ENCODE data around the gene CMBL.
"Not testable (repeated sequence)": the region's sequence is repeated elsewhere in the genome, so short reads cannot be mapped to it uniquely, and the experiment has no call there.

Gene CMBL

GRCh38 chr5:10275991-10276390 is 31.7 kb downstream of the CMBL start:
- Histone ChIP-seq H3K9ac (ENCODE audit: low read length) (no peak overlapping the region), H3K27ac (ENCODE audit: low read depth, low read length) (no peak overlapping the region), H2BK120ac (ENCODE audit: low read depth, low read length) (no peak overlapping the region), H3K27me3 (ENCODE audit: insufficient read depth, low read length, poor library complexity) (no peaks in the 10 kb centered on the region), H3K4me2 (ENCODE audit: low read length) (no peak overlapping the region), H3K56ac (ENCODE audit: low read length) (peak overlapping the region; percentile 10), H3K23ac (ENCODE audit: low read length) (no peak overlapping the region), H3K4me1 (ENCODE audit: control insufficient read depth, low read depth, low read length) (peaks cover 7% of the 10 kb centered on the region), H3K79me1 (ENCODE audit: low read length) (no peaks in the 10 kb centered on the region), H2BK15ac (replicated peaks; ENCODE audit: low read depth) (no peak overlapping the region), H4K8ac (ENCODE audit: low read depth, low read length) (no peak overlapping the region), H4K5ac (ENCODE audit: low read length) (peak overlapping the region; percentile 33), H3K4ac (ENCODE audit: low read depth, low read length) (no peak overlapping the region), H3K79me2 (ENCODE audit: control insufficient read depth, insufficient read depth, low read length) (no peaks in the 10 kb centered on the region), H3K18ac (ENCODE audit: low read length) (no peak overlapping the region), H3K4me3 (ENCODE audit: low read length) (no peak overlapping the region), H3K36me3 (ENCODE audit: control insufficient read depth, insufficient read depth, low read length) (no peaks in the 10 kb centered on the region), H2AK5ac (ENCODE audit: low read length) (no peak overlapping the region), H2BK5ac (ENCODE audit: low read length) (no peak overlapping the region)
- DNase-seq, result no peak
- no CpG with 5 or more reads among the region's 9 CpGs for WGBS (ENCODE audit: extremely low coverage, insufficient coverage, low lambda C conversion rate)

GRCh38 chr5:10275460-10275859 is 32.2 kb downstream of the CMBL start:
- H3K79me1 ChIP-seq (ENCODE audit: low read length), result no peaks in the 10 kb centered on the region
- peak overlapping the region; percentile 19 for H3K9ac ChIP-seq (ENCODE audit: low read length)
- DNase-seq, result no peak
- no peak overlapping the region for H2BK5ac ChIP-seq (ENCODE audit: low read length)
- H3K4me3 ChIP-seq (ENCODE audit: low read length), result no peak overlapping the region
- H3K27ac ChIP-seq (ENCODE audit: low read depth, low read length), result no peak overlapping the region
- no CpG with 5 or more reads among the region's 10 CpGs for WGBS (ENCODE audit: extremely low coverage, insufficient coverage, low lambda C conversion rate)
- no peak overlapping the region for H3K4me2 ChIP-seq (ENCODE audit: low read length)
- no peak overlapping the region for H4K5ac ChIP-seq (ENCODE audit: low read length)
- H2BK15ac ChIP-seq (replicated peaks; ENCODE audit: low read depth), result no peak overlapping the region
- no peak overlapping the region for H3K4ac ChIP-seq (ENCODE audit: low read depth, low read length)
- no peak overlapping the region for H2AK5ac ChIP-seq (ENCODE audit: low read length)
- no peak overlapping the region for H3K23ac ChIP-seq (ENCODE audit: low read length)
- no peaks in the 10 kb centered on the region for H3K79me2 ChIP-seq (ENCODE audit: control insufficient read depth, insufficient read depth, low read length)
- H3K18ac ChIP-seq (ENCODE audit: low read length), result no peak overlapping the region
- no peaks in the 10 kb centered on the region for H3K27me3 ChIP-seq (ENCODE audit: insufficient read depth, low read length, poor library complexity)
- H3K4me1 ChIP-seq (ENCODE audit: control insufficient read depth, low read depth, low read length), result peaks cover 9% of the 10 kb centered on the region
- no peaks in the 10 kb centered on the region for H3K36me3 ChIP-seq (ENCODE audit: control insufficient read depth, insufficient read depth, low read length)
- H4K8ac ChIP-seq (ENCODE audit: low read depth, low read length), result no peak overlapping the region
- H2BK120ac ChIP-seq (ENCODE audit: low read depth, low read length), result no peak overlapping the region
- H3K56ac ChIP-seq (ENCODE audit: low read length), result peak overlapping the region; percentile 68

GRCh38 chr5:10272875-10273209 is 34.9 kb downstream of the CMBL start:
- H3K79me2 ChIP-seq (ENCODE audit: control insufficient read depth, insufficient read depth, low read length); H2BK120ac ChIP-seq (ENCODE audit: low read depth, low read length); H3K23ac ChIP-seq (ENCODE audit: low read length); H3K79me1 ChIP-seq (ENCODE audit: low read length); H3K9ac ChIP-seq (ENCODE audit: low read length); H3K4me2 ChIP-seq (ENCODE audit: low read length); H3K18ac ChIP-seq (ENCODE audit: low read length); H2AK5ac ChIP-seq (ENCODE audit: low read length); H3K27ac ChIP-seq (ENCODE audit: low read depth, low read length); H3K27me3 ChIP-seq (ENCODE audit: insufficient read depth, low read length, poor library complexity); H3K36me3 ChIP-seq (ENCODE audit: control insufficient read depth, insufficient read depth, low read length); H2BK15ac ChIP-seq (replicated peaks; ENCODE audit: low read depth); H4K5ac ChIP-seq (ENCODE audit: low read length); DNase-seq; H3K4me1 ChIP-seq (ENCODE audit: control insufficient read depth, low read depth, low read length); H3K56ac ChIP-seq (ENCODE audit: low read length); H3K4me3 ChIP-seq (ENCODE audit: low read length); H3K4ac ChIP-seq (ENCODE audit: low read depth, low read length); H2BK5ac ChIP-seq (ENCODE audit: low read length); H4K8ac ChIP-seq (ENCODE audit: low read depth, low read length): not testable (repeated sequence)
- no CpG with 5 or more reads among the region's 6 CpGs for WGBS (ENCODE audit: extremely low coverage, insufficient coverage, low lambda C conversion rate)

- H2BK5ac ChIP-seq (ENCODE audit: low read length), result no peak overlapping the region
- no peak overlapping the region for H3K4me3 ChIP-seq (ENCODE audit: low read length)
- no peak overlapping the region for H3K56ac ChIP-seq (ENCODE audit: low read length)
- H3K18ac ChIP-seq (ENCODE audit: low read length), result no peak overlapping the region
- H3K27ac ChIP-seq (ENCODE audit: low read depth, low read length), result no peak overlapping the region
- no peak overlapping the region for H3K23ac ChIP-seq (ENCODE audit: low read length)
- H2BK15ac ChIP-seq (replicated peaks; ENCODE audit: low read depth), result no peak overlapping the region
- H3K36me3 ChIP-seq (ENCODE audit: control insufficient read depth, insufficient read depth, low read length), result no peaks in the 10 kb centered on the region
- peaks cover 9% of the 10 kb centered on the region for H3K4me1 ChIP-seq (ENCODE audit: control insufficient read depth, low read depth, low read length)
- H4K8ac ChIP-seq (ENCODE audit: low read depth, low read length), result no peak overlapping the region
- H4K5ac ChIP-seq (ENCODE audit: low read length), result no peak overlapping the region
- no peak overlapping the region for H2AK5ac ChIP-seq (ENCODE audit: low read length)
- no peak for DNase-seq
- H3K79me2 ChIP-seq (ENCODE audit: control insufficient read depth, insufficient read depth, low read length), result no peaks in the 10 kb centered on the region
- H3K4ac ChIP-seq (ENCODE audit: low read depth, low read length), result no peak overlapping the region
- no peaks in the 10 kb centered on the region for H3K27me3 ChIP-seq (ENCODE audit: insufficient read depth, low read length, poor library complexity)
- no peaks in the 10 kb centered on the region for H3K79me1 ChIP-seq (ENCODE audit: low read length)
- no peak overlapping the region for H3K9ac ChIP-seq (ENCODE audit: low read length)
- H3K4me2 ChIP-seq (ENCODE audit: low read length), result no peak overlapping the region
- H2BK120ac ChIP-seq (ENCODE audit: low read depth, low read length), result no peak overlapping the region
- no CpG with 5 or more reads among the region's 9 CpGs for WGBS (ENCODE audit: extremely low coverage, insufficient coverage, low lambda C conversion rate)
Measured at GRCh38 chr5:10272053-10272874, 35.4 kb downstream of the CMBL start.

GRCh38 chr5:10268100-10268499 is 39.6 kb downstream of the CMBL start:
- no peak overlapping the region for H3K9ac ChIP-seq (ENCODE audit: low read length)
- no peak overlapping the region for H4K5ac ChIP-seq (ENCODE audit: low read length)
- WGBS (ENCODE audit: extremely low coverage, insufficient coverage, low lambda C conversion rate), result no CpG with 5 or more reads among the region's 10 CpGs
- no peak overlapping the region for H2BK5ac ChIP-seq (ENCODE audit: low read length)
- H4K8ac ChIP-seq (ENCODE audit: low read depth, low read length), result no peak overlapping the region
- H3K4ac ChIP-seq (ENCODE audit: low read depth, low read length), result no peak overlapping the region
- no peak overlapping the region for H2AK5ac ChIP-seq (ENCODE audit: low read length)
- H3K4me3 ChIP-seq (ENCODE audit: low read length), result no peak overlapping the region
- H3K79me2 ChIP-seq (ENCODE audit: control insufficient read depth, insufficient read depth, low read length), result no peaks in the 10 kb centered on the region
- H3K27ac ChIP-seq (ENCODE audit: low read depth, low read length), result no peak overlapping the region
- no peak overlapping the region for H3K4me2 ChIP-seq (ENCODE audit: low read length)
- H3K18ac ChIP-seq (ENCODE audit: low read length), result no peak overlapping the region
- no peaks in the 10 kb centered on the region for H3K79me1 ChIP-seq (ENCODE audit: low read length)
- H2BK120ac ChIP-seq (ENCODE audit: low read depth, low read length), result no peak overlapping the region
- no peak overlapping the region for H3K23ac ChIP-seq (ENCODE audit: low read length)
- H3K36me3 ChIP-seq (ENCODE audit: control insufficient read depth, insufficient read depth, low read length), result peaks cover 8% of the 10 kb centered on the region
- no peak overlapping the region for H2BK15ac ChIP-seq (replicated peaks; ENCODE audit: low read depth)
- H3K27me3 ChIP-seq (ENCODE audit: insufficient read depth, low read length, poor library complexity), result no peaks in the 10 kb centered on the region
- H3K4me1 ChIP-seq (ENCODE audit: control insufficient read depth, low read depth, low read length), result peaks cover 2% of the 10 kb centered on the region
- no peak for DNase-seq
- no peak overlapping the region for H3K56ac ChIP-seq (ENCODE audit: low read length)

GRCh38 chr5:10266839-10267238 is 40.9 kb downstream of the CMBL start:
- Histone ChIP-seq H3K27ac (ENCODE audit: low read depth, low read length) (no peak overlapping the region), H3K27me3 (ENCODE audit: insufficient read depth, low read length, poor library complexity) (no peaks in the 10 kb centered on the region), H2BK15ac (replicated peaks; ENCODE audit: low read depth) (no peak overlapping the region), H3K79me1 (ENCODE audit: low read length) (peaks cover 2% of the 10 kb centered on the region), H3K36me3 (ENCODE audit: control insufficient read depth, insufficient read depth, low read length) (peaks cover 11% of the 10 kb centered on the region), H3K56ac (ENCODE audit: low read length) (no peak overlapping the region), H2AK5ac (ENCODE audit: low read length) (no peak overlapping the region), H3K23ac (ENCODE audit: low read length) (no peak overlapping the region), H2BK120ac (ENCODE audit: low read depth, low read length) (no peak overlapping the region), H3K9ac (ENCODE audit: low read length) (no peak overlapping the region), H3K4me3 (ENCODE audit: low read length) (no peak overlapping the region), H3K79me2 (ENCODE audit: control insufficient read depth, insufficient read depth, low read length) (no peaks in the 10 kb centered on the region), H2BK5ac (ENCODE audit: low read length) (no peak overlapping the region), H3K4ac (ENCODE audit: low read depth, low read length) (no peak overlapping the region), H3K18ac (ENCODE audit: low read length) (no peak overlapping the region), H4K8ac (ENCODE audit: low read depth, low read length) (no peak overlapping the region), H4K5ac (ENCODE audit: low read length) (no peak overlapping the region), H3K4me1 (ENCODE audit: control insufficient read depth, low read depth, low read length) (peaks cover 2% of the 10 kb centered on the region), H3K4me2 (ENCODE audit: low read length) (no peak overlapping the region)
- DNase-seq, result no peak
- no CpG with 5 or more reads among the region's 4 CpGs for WGBS (ENCODE audit: extremely low coverage, insufficient coverage, low lambda C conversion rate)
